Vagina (tissue), 2 donors: ENCODE data around the gene H6PD. TPM values are rescaled to one million over a fixed set of nuclear protein-coding genes. Genes with fewer than 3 reads are reported as not detected.

Experiments
- DNase-seq, 2 donors: peaks; one replicate each; pipeline ENCODE4 v3.0.0-alpha.2; 2017; ENCODE audit errors: extremely low spot score in 2 of 2
- H3K27ac ChIP-seq: fragments of 200-600 bp; sonication (generic); one replicate; pipeline ENCODE4 v1.5.1; 2019
- H3K27me3 ChIP-seq: fragments of 200-600 bp; sonication (generic); one replicate; pipeline ENCODE4 v1.5.1; 2019
- H3K36me3 ChIP-seq, 2 donors: fragments of 200-600 bp; sonication (generic); one replicate each; pipeline ENCODE4 v1.5.1; 2017 to 2019
- H3K4me1 ChIP-seq: fragments of 200-600 bp; sonication (generic); one replicate; pipeline ENCODE4 v1.5.1; 2019
- H3K4me3 ChIP-seq, 2 donors: fragments of 200-600 bp; sonication (generic); 1 replicate in 1 of 2; 2 replicates in 1 of 2; pipeline ENCODE4 v1.5.1; 2016 to 2019
- H3K9me3 ChIP-seq: fragments of 200-600 bp; sonication (generic); one replicate; pipeline ENCODE4 v1.5.1; 2019
- POLR2A ChIP-seq, 2 donors: fragments of 450-650 bp; IDR thresholded peaks; one replicate each; pipeline ENCODE4 v1.6.1; 2017; ENCODE audit warnings: antibody characterized with exemption in 2 of 2, mild to moderate bottlenecking in 2 of 2, moderate library complexity in 2 of 2
- POLR2AphosphoS5 ChIP-seq, 2 donors: sonication (generic); formaldehyde crosslinking; IDR thresholded peaks; one replicate each; pipeline ENCODE4 v1.9.0; 2017; ENCODE audit warnings: antibody characterized with exemption in 2 of 2, mild to moderate bottlenecking in 2 of 2, low read depth in 1 of 2; ENCODE audit not compliant: insufficient read depth in 1 of 2
- intact Hi-C: fragments of 100-400 bp; cut with DNase I; formaldehyde crosslinking; loops from one replicate; pipeline ENCODE4 v1.15.1; 2023
- total RNA-seq: library from RNA; depleted of rRNA; stranded (reverse); fragments of >200 nt; gene quantifications from one replicate; pipeline ENCODE4 v1.2.3, GENCODE V29; 2016
- TF ChIP-seq, protein P1 (sequence below), 3 experiments: fragments of 450-650 bp in 2 of 3; fragments of 200-600 bp in 1 of 3; sonication (generic) in 1 of 3; IDR thresholded peaks; one replicate each; pipeline ENCODE4 v1.5.1; 2017 to 2019; ENCODE audit warnings: antibody characterized with exemption in 3 of 3, mild to moderate bottlenecking in 2 of 3, moderate library complexity in 2 of 3

H6PD gene
- total RNA-seq, 1 donor from 2014 or later = 65.1 TPM

DNA sequence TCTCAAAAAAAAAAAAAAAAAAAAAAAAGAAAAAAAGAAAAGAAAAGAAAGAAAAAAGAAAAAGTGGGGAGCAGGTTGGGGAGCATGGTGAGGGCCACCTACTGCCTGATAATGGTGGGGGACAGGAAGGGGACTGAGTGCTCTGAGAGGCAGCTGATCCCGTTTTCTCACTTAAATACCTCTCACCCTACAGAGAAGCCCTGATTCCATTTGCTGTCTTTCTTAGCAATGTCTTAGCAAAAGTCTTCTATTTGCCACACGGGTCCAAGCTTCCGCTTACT, 692 bp upstream of the H6PD start:
- intact Hi-C loops = no loop called here
- peak overlapping the region; percentile 94 for H3K27ac ChIP-seq
- TF ChIP-seq POLR2AphosphoS5 (IDR thresholded peaks at IDR 0.05; ENCODE audit: insufficient read depth in 1 of 2, low read depth in 1 of 2) (no peak), POLR2A (IDR thresholded peaks at IDR 0.05) (no peak)
- TF ChIP-seq, protein P1, sequence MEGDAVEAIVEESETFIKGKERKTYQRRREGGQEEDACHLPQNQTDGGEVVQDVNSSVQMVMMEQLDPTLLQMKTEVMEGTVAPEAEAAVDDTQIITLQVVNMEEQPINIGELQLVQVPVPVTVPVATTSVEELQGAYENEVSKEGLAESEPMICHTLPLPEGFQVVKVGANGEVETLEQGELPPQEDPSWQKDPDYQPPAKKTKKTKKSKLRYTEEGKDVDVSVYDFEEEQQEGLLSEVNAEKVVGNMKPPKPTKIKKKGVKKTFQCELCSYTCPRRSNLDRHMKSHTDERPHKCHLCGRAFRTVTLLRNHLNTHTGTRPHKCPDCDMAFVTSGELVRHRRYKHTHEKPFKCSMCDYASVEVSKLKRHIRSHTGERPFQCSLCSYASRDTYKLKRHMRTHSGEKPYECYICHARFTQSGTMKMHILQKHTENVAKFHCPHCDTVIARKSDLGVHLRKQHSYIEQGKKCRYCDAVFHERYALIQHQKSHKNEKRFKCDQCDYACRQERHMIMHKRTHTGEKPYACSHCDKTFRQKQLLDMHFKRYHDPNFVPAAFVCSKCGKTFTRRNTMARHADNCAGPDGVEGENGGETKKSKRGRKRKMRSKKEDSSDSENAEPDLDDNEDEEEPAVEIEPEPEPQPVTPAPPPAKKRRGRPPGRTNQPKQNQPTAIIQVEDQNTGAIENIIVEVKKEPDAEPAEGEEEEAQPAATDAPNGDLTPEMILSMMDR (IDR thresholded peaks at IDR 0.05) = no peak
- H3K27me3 ChIP-seq = no peaks in the 10 kb centered on the region
- H3K4me1 ChIP-seq = peaks cover 56% of the 10 kb centered on the region
- no peaks in the 10 kb centered on the region for H3K9me3 ChIP-seq
- DNase-seq = no peak
- no peaks in the 10 kb centered on the region for H3K36me3 ChIP-seq
- peak overlapping the region; percentile 65 to 74 for H3K4me3 ChIP-seq

DNA sequence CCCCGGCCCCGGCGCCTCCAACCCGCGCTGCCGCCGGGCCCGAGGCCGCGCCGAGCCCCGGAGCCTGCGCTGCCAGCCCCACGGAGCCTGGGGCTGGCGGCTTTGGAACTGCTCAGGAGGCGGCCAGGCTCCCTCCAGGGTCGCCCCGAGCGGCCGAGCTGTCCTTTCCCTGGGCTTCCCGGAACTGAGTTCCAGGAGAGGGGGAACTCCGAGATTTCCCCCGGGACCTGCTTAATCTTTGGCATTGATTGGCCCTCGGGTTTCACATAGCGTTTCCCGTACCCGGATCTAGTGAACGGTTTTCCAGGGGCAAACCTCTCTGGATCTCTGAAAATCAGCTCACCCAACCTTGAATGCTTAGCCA, 504 bp downstream of the H6PD start:
- peak overlapping the region; percentile 94 for H3K27ac ChIP-seq
- no peaks in the 10 kb centered on the region for H3K9me3 ChIP-seq
- peaks cover 67% of the 10 kb centered on the region for H3K4me1 ChIP-seq
- H3K4me3 ChIP-seq = peak overlapping the region; percentile 65 to 74
- no peaks in the 10 kb centered on the region for H3K27me3 ChIP-seq
- H3K36me3 ChIP-seq = no peaks in the 10 kb centered on the region
- intact Hi-C loops = no loop called here
- DNase-seq = no peak
- TF ChIP-seq, protein P1 (IDR thresholded peaks at IDR 0.05) = no peak
- no peak for TF ChIP-seq POLR2A (IDR thresholded peaks at IDR 0.05)
- TF ChIP-seq POLR2AphosphoS5 (IDR thresholded peaks at IDR 0.05; ENCODE audit: insufficient read depth in 1 of 2, low read depth in 1 of 2) = no peak

DNA sequence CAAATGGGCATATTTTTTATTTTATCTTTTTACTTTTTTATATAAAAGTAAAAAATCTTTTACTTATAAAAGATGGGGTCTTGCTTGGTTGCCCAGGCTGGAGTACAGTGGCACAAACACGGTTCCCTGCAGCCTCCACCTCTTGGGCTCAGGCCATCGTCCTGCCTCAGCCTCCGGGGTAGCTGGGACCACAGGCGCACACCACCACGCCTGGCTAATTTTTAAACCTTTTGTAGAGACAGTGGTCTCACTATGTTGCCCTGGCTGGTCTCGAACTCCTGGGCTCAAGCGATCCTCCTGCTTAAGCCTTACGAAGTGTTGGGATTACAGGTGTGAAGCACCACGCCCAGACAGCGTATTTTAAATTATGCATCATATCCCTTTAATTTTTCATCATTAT, 986 bp downstream of the H6PD start:
- Histone ChIP-seq H3K27me3 (no peaks in the 10 kb centered on the region), H3K9me3 (no peaks in the 10 kb centered on the region), H3K36me3 (no peaks in the 10 kb centered on the region), H3K27ac (peak overlapping the region; percentile 94), H3K4me3 (peak overlapping the region; percentile 65 to 74), H3K4me1 (peaks cover 72% of the 10 kb centered on the region)
- no peak for DNase-seq
- intact Hi-C loops = no loop called here
- TF ChIP-seq, protein P1 (IDR thresholded peaks at IDR 0.05) = no peak
- TF ChIP-seq POLR2AphosphoS5 (IDR thresholded peaks at IDR 0.05; ENCODE audit: insufficient read depth in 1 of 2, low read depth in 1 of 2) = no peak
- no peak for TF ChIP-seq POLR2A (IDR thresholded peaks at IDR 0.05)

DNA sequence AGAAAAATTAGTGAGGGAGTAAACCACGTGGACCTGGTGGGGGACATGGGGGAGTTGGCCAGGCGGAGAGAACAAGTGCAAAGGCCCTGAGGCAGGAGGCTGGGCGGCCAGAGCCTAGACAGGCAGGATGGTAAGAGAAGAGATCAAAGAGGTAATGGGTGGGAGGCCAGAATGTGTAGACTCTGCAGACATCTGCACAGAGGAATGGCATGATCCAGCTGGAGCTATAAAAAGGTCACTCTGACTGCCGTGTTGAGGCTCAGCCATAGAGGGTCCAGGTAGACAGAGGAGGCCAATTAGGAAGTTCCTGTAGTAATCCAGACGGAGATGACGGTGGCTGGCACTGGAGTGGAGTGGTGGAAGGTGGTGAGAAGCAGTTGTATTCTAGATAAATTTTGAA, 3.6 kb downstream of the H6PD start:
- intact Hi-C loops = no loop called here
- Histone ChIP-seq H3K27me3 (no peaks in the 10 kb centered on the region), H3K9me3 (no peaks in the 10 kb centered on the region), H3K27ac (peak overlapping the region; percentile 86), H3K4me1 (peaks cover 91% of the 10 kb centered on the region), H3K4me3 (no peak overlapping the region), H3K36me3 (no peaks in the 10 kb centered on the region)
- no peak for DNase-seq
- TF ChIP-seq POLR2AphosphoS5 (IDR thresholded peaks at IDR 0.05; ENCODE audit: insufficient read depth in 1 of 2, low read depth in 1 of 2) (no peak), POLR2A (IDR thresholded peaks at IDR 0.05) (no peak)
- TF ChIP-seq, protein P1 (IDR thresholded peaks at IDR 0.05) = no peak

DNA sequence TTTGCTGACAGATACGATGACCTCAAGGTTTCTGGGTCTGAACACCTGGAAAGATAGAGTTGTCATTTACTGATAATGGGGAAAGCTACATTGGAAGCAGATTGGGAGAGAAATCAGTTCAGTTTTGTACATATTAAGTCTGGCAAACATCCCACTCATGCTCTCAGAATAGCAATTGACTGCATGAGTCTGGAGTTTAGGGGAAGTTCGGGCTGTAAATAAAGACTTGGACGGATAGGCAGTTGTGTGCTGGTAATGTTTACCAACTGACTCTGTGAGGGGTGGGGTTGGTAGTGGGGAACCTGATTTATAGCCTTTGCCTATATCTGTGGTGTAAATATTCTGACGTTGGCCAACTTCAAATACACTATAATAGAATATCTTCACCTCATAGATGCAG, 4.0 kb downstream of the H6PD start:
- peaks cover 91% of the 10 kb centered on the region for H3K4me1 ChIP-seq
- no peak for DNase-seq
- H3K36me3 ChIP-seq = no peaks in the 10 kb centered on the region
- H3K4me3 ChIP-seq = no peak overlapping the region
- no peaks in the 10 kb centered on the region for H3K27me3 ChIP-seq
- TF ChIP-seq POLR2A (IDR thresholded peaks at IDR 0.05) = no peak
- no peak for TF ChIP-seq POLR2AphosphoS5 (IDR thresholded peaks at IDR 0.05; ENCODE audit: insufficient read depth in 1 of 2, low read depth in 1 of 2)
- TF ChIP-seq, protein P1 (IDR thresholded peaks at IDR 0.05) = no peak
- H3K9me3 ChIP-seq = no peaks in the 10 kb centered on the region
- intact Hi-C loops = no loop called here
- H3K27ac ChIP-seq = peak overlapping the region; percentile 86
